GM12891 (cell line): Measurements from ENCODE around the gene ABCC4.

Experiments
- PAX5 ChIP-seq: IDR thresholded peaks from 2 replicates; pipeline ENCODE4 v1.6.1; 2011; ENCODE audit warnings: low read length, moderate library complexity, mild to moderate bottlenecking; ENCODE audit not compliant: insufficient read depth, severe bottlenecking
- POLR2A ChIP-seq: IDR thresholded peaks from 2 replicates; pipeline ENCODE4 v1.6.1; 2011; ENCODE audit warnings: low read depth, low read length, control low read depth
- POLR2AphosphoS5 ChIP-seq: IDR thresholded peaks from 2 replicates; pipeline ENCODE4 v1.6.1; 2011; ENCODE audit warnings: low read depth, low read length, control low read depth
- POU2F2 ChIP-seq: IDR thresholded peaks from 2 replicates; pipeline ENCODE4 v1.6.1; 2011; ENCODE audit warnings: low read depth, mild to moderate bottlenecking, control low read depth, low read length, moderate library complexity
- SPI1 ChIP-seq: IDR thresholded peaks from 2 replicates; pipeline ENCODE4 v1.6.1; 2011; ENCODE audit warnings: low read depth, low read length, control low read depth
- TAF1 ChIP-seq: IDR thresholded peaks from 2 replicates; pipeline ENCODE4 v1.6.1; 2011; ENCODE audit warnings: low read depth, low read length, control low read depth

DNA sequence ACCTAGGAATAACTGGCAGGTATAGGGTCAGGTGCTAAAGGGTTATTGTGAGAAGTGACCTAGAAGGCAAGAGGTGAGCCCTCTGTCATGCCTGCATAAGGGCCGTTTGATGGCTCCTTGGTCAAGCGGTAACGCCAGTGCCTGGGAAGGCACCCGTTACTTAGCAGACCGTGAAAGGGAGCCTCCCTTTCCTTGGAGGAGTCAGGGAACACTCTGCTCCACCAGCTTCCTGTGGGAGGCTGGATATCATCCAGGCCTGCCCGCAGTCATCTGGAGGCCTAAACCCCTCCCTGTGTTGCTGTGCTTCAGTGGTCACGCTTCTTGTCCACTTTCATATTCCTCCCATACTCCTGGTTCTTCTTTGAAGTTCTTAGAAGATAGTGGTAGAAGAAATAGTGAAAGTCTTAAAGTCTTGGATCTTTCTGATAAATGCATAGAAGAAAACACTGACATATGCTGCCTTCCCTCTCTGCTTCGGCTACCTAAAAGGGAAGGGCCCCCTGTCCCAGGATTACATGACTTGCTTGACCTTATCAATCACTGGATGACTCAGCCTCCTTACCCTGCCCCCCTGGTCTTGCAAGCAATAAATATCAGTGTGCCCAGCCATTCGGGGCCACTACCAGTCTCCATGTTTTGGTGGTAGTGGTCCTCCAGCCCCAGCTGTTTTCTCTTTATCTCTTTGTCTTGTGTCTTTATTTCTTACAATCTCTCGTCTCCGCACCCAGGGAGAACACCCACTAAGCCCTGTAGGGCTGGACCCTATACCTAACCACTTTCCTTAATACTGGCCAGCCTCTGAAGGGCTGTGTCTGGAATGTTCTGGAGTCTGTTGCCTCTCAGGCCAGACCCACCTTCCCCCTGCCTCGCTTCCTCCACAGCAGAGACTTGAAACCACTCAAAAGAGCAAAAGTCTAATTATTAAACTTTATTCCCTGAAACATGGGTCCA, 16.1 kb upstream of the ABCC4 start:
- TF ChIP-seq POLR2A (no peak), POU2F2 (no peak), POLR2AphosphoS5 (no peak), SPI1 (no peak), TAF1 (no peak), PAX5 (no peak)
